Esophagus squamous epithelium (tissue), 4 donors: Measurements from ENCODE around the gene SLC24A4.

ENCODE experiments used
- POLR2A ChIP-seq, 4 donors: fragments of 450-650 bp; IDR thresholded peaks; one replicate each; pipeline ENCODE4 v1.6.1; 2017; ENCODE audit warnings: antibody characterized with exemption in 4 of 4, mild to moderate bottlenecking in 4 of 4, moderate library complexity in 3 of 4
- TF ChIP-seq, protein P1 (sequence below), 6 experiments: fragments of 450-650 bp in 4 of 6; fragments of 200-600 bp in 2 of 6; sonication (generic) in 2 of 6; IDR thresholded peaks; one replicate each; pipeline ENCODE4 v1.5.1; 2016 to 2019; ENCODE audit warnings: antibody characterized with exemption in 6 of 6, mild to moderate bottlenecking in 4 of 6, moderate library complexity in 4 of 6

DNA sequence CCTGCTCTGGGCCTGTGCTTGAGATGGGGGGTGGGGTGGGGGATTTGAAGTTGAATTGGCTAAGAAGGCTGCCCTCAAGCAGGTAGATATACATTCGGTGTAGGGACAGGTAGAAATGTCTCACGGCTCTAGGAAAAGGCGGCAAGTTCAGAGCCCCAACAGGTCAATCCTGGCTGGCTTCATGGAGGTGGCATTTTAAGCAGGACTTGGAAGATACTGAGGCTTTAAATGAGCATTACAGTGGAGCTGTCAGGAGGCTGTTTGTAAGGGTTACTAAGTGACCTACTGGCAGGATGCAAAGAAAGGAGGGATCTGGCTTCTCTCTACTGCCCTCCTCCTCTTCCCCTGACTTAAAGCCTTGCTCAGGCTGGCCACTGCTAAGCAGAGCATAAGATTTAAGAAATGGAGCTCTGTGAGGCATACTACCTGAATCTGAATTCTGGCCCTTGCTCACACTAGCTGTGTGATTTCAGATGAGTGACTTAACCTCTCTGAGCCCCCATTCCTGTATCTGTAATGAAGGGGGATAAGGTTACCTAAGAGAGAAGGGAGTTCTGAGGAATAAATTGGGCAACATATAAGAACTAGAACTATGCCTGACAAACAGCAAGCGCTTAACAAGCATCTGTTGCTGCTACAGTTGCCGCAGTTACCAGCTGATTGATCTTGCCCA lies 61.6 kb downstream of the SLC24A4 start:
- TF ChIP-seq POLR2A (IDR thresholded peaks at IDR 0.05): no peak
- TF ChIP-seq, protein P1, sequence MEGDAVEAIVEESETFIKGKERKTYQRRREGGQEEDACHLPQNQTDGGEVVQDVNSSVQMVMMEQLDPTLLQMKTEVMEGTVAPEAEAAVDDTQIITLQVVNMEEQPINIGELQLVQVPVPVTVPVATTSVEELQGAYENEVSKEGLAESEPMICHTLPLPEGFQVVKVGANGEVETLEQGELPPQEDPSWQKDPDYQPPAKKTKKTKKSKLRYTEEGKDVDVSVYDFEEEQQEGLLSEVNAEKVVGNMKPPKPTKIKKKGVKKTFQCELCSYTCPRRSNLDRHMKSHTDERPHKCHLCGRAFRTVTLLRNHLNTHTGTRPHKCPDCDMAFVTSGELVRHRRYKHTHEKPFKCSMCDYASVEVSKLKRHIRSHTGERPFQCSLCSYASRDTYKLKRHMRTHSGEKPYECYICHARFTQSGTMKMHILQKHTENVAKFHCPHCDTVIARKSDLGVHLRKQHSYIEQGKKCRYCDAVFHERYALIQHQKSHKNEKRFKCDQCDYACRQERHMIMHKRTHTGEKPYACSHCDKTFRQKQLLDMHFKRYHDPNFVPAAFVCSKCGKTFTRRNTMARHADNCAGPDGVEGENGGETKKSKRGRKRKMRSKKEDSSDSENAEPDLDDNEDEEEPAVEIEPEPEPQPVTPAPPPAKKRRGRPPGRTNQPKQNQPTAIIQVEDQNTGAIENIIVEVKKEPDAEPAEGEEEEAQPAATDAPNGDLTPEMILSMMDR (IDR thresholded peaks at IDR 0.05): no peak
